22Rv1 (cell line): ENCODE data around the gene MSRB1.

Experiments
- CTCF ChIP-seq: fragments of 450-650 bp; IDR thresholded peaks from 2 replicates; pipeline ENCODE4 v1.5.1; 2017; ENCODE audit warnings: mild to moderate bottlenecking
- ZFX ChIP-seq: fragments of 450-650 bp; IDR thresholded peaks from 2 replicates; pipeline ENCODE4 v1.6.1; 2017; ENCODE audit warnings: antibody characterized with exemption, borderline replicate concordance

GRCh38 chr16:1942810-1943726 lies at the start of gene MSRB1:
- TF ChIP-seq CTCF (0 out of 2 replicates have a peak, but pooled peaks have one; percentile 9), ZFX (no peak)
